ENCODE data around the gene EDA.

Gene EDA

GRCh38 chrX:69618803-69619202 is 2.9 kb downstream of the EDA start:
- H3K9me3 ChIP-seq (ENCODE audit: insufficient read depth, low read depth, low read length): peaks cover 9% of the 10 kb centered on the region; the same call in 1 of the 2 replicates
- WGBS: no CpG with 5 or more reads among the region's 1 CpG
- H3K27ac ChIP-seq (ENCODE audit: low read depth, low read length): no peak overlapping the region
- peaks cover 18% of the 10 kb centered on the region for H3K27me3 ChIP-seq (ENCODE audit: insufficient read depth, low read length)
- no peaks in the 10 kb centered on the region for H3K36me3 ChIP-seq (ENCODE audit: insufficient read depth, low read length)
- H3K4me3 ChIP-seq (ENCODE audit: low read length): no peak overlapping the region
- 0 out of 2 replicates have a peak, but pooled peaks cover 6% of the 10 kb centered on the region for H3K4me1 ChIP-seq (ENCODE audit: insufficient read depth, low read length)
- no peak overlapping the region for H3K9ac ChIP-seq (ENCODE audit: low read depth, low read length)

- H3K9me3 ChIP-seq (ENCODE audit: insufficient read depth, low read depth, low read length): peaks cover 13% of the 10 kb centered on the region; the same call in 1 of the 2 replicates
- H3K27ac ChIP-seq (ENCODE audit: low read depth, low read length): no peak overlapping the region
- 71% methylated on average over 1 of the region's 1 CpG for WGBS
- H3K4me1 ChIP-seq (ENCODE audit: insufficient read depth, low read length): no peaks in the 10 kb centered on the region
- H3K9ac ChIP-seq (ENCODE audit: low read depth, low read length): no peak overlapping the region
- H3K4me3 ChIP-seq (ENCODE audit: low read length): no peak overlapping the region
- no peaks in the 10 kb centered on the region for H3K27me3 ChIP-seq (ENCODE audit: insufficient read depth, low read length)
- no peaks in the 10 kb centered on the region for H3K36me3 ChIP-seq (ENCODE audit: insufficient read depth, low read length)
These were observed 10.2 kb downstream of the EDA start for GRCh38 chrX:69626129-69626528.

GRCh38 chrX:69627744-69628143 is 11.8 kb downstream of the EDA start:
- Histone ChIP-seq H3K9ac (ENCODE audit: low read depth, low read length) (no peak overlapping the region), H3K4me3 (ENCODE audit: low read length) (no peak overlapping the region), H3K4me1 (ENCODE audit: insufficient read depth, low read length) (no peaks in the 10 kb centered on the region), H3K36me3 (ENCODE audit: insufficient read depth, low read length) (no peaks in the 10 kb centered on the region), H3K9me3 (ENCODE audit: insufficient read depth, low read depth, low read length) (peaks cover 13% of the 10 kb centered on the region; the same call in 1 of the 2 replicates), H3K27ac (ENCODE audit: low read depth, low read length) (no peak overlapping the region), H3K27me3 (ENCODE audit: insufficient read depth, low read length) (no peaks in the 10 kb centered on the region)
- WGBS: 100% methylated on average over 1 of the region's 2 CpGs

GRCh38 chrX:69630147-69630546 is 14.2 kb downstream of the EDA start:
- H3K36me3 ChIP-seq (ENCODE audit: insufficient read depth, low read length): no peaks in the 10 kb centered on the region
- H3K9ac ChIP-seq (ENCODE audit: low read depth, low read length): no peak overlapping the region
- H3K27ac ChIP-seq (ENCODE audit: low read depth, low read length): no peak overlapping the region
- H3K4me3 ChIP-seq (ENCODE audit: low read length): no peak overlapping the region
- H3K4me1 ChIP-seq (ENCODE audit: insufficient read depth, low read length): no peaks in the 10 kb centered on the region
- no peaks in the 10 kb centered on the region for H3K9me3 ChIP-seq (ENCODE audit: insufficient read depth, low read depth, low read length)
- 85% methylated on average over 2 of the region's 2 CpGs for WGBS
- H3K27me3 ChIP-seq (ENCODE audit: insufficient read depth, low read length): no peaks in the 10 kb centered on the region

- H3K4me1 ChIP-seq (ENCODE audit: insufficient read depth, low read length): no peaks in the 10 kb centered on the region
- no peaks in the 10 kb centered on the region for H3K36me3 ChIP-seq (ENCODE audit: insufficient read depth, low read length)
- no peak overlapping the region for H3K9ac ChIP-seq (ENCODE audit: low read depth, low read length)
- H3K27me3 ChIP-seq (ENCODE audit: insufficient read depth, low read length): no peaks in the 10 kb centered on the region
- H3K4me3 ChIP-seq (ENCODE audit: low read length): no peak overlapping the region
- H3K27ac ChIP-seq (ENCODE audit: low read depth, low read length): no peak overlapping the region
- WGBS: 100% methylated on average over 1 of the region's 1 CpG
- peaks cover 2% of the 10 kb centered on the region; the same call in 1 of the 2 replicates for H3K9me3 ChIP-seq (ENCODE audit: insufficient read depth, low read depth, low read length)
These were observed 48.8 kb downstream of the EDA start for GRCh38 chrX:69664693-69665092.

- H3K9me3 ChIP-seq (ENCODE audit: insufficient read depth, low read depth, low read length): peaks cover 14% of the 10 kb centered on the region; the same call in 1 of the 2 replicates
- no peaks in the 10 kb centered on the region for H3K27me3 ChIP-seq (ENCODE audit: insufficient read depth, low read length)
- H3K27ac ChIP-seq (ENCODE audit: low read depth, low read length): no peak overlapping the region
- no peak overlapping the region for H3K9ac ChIP-seq (ENCODE audit: low read depth, low read length)
- no peaks in the 10 kb centered on the region for H3K4me1 ChIP-seq (ENCODE audit: insufficient read depth, low read length)
- no peak overlapping the region for H3K4me3 ChIP-seq (ENCODE audit: low read length)
- WGBS: 14% methylated on average over 1 of the region's 2 CpGs
- H3K36me3 ChIP-seq (ENCODE audit: insufficient read depth, low read length): no peaks in the 10 kb centered on the region
These were observed 54.2 kb downstream of the EDA start for GRCh38 chrX:69670001-69670555.

GRCh38 chrX:69674891-69675290 is 59.0 kb downstream of the EDA start:
- no peaks in the 10 kb centered on the region for H3K4me1 ChIP-seq (ENCODE audit: insufficient read depth, low read length)
- no peaks in the 10 kb centered on the region for H3K36me3 ChIP-seq (ENCODE audit: insufficient read depth, low read length)
- H3K4me3 ChIP-seq (ENCODE audit: low read length): no peak overlapping the region
- peaks cover 9% of the 10 kb centered on the region; the same call in 1 of the 2 replicates for H3K9me3 ChIP-seq (ENCODE audit: insufficient read depth, low read depth, low read length)
- H3K27me3 ChIP-seq (ENCODE audit: insufficient read depth, low read length): no peaks in the 10 kb centered on the region
- no peak overlapping the region for H3K9ac ChIP-seq (ENCODE audit: low read depth, low read length)
- no peak overlapping the region for H3K27ac ChIP-seq (ENCODE audit: low read depth, low read length)

GRCh38 chrX:69705818-69706217 is 89.9 kb downstream of the EDA start:
- Histone ChIP-seq H3K27ac (ENCODE audit: low read depth, low read length) (peak overlapping the region; percentile 93), H3K4me3 (ENCODE audit: low read length) (no peak overlapping the region), H3K9me3 (ENCODE audit: insufficient read depth, low read depth, low read length) (no peaks in the 10 kb centered on the region), H3K9ac (ENCODE audit: low read depth, low read length) (no peak overlapping the region), H3K36me3 (ENCODE audit: insufficient read depth, low read length) (no peaks in the 10 kb centered on the region), H3K27me3 (ENCODE audit: insufficient read depth, low read length) (no peaks in the 10 kb centered on the region), H3K4me1 (ENCODE audit: insufficient read depth, low read length) (peaks cover 5% of the 10 kb centered on the region; the same call in 1 of the 2 replicates)
- WGBS: no CpG with 5 or more reads among the region's 2 CpGs

- H3K9me3 ChIP-seq (ENCODE audit: insufficient read depth, low read depth, low read length): peaks cover 6% of the 10 kb centered on the region; the same call in 1 of the 2 replicates
- no peaks in the 10 kb centered on the region for H3K4me1 ChIP-seq (ENCODE audit: insufficient read depth, low read length)
- H3K27me3 ChIP-seq (ENCODE audit: insufficient read depth, low read length): no peaks in the 10 kb centered on the region
- no peak overlapping the region for H3K27ac ChIP-seq (ENCODE audit: low read depth, low read length)
- WGBS: 71% methylated on average over 1 of the region's 1 CpG
- no peaks in the 10 kb centered on the region for H3K36me3 ChIP-seq (ENCODE audit: insufficient read depth, low read length)
- H3K4me3 ChIP-seq (ENCODE audit: low read length): no peak overlapping the region
- no peak overlapping the region for H3K9ac ChIP-seq (ENCODE audit: low read depth, low read length)
These were observed 102.2 kb downstream of the EDA start for GRCh38 chrX:69718102-69718501.

GRCh38 chrX:69724307-69724706 is 108.4 kb downstream of the EDA start:
- no peak overlapping the region for H3K4me3 ChIP-seq (ENCODE audit: low read length)
- WGBS: 94% methylated on average over 1 of the region's 2 CpGs
- H3K4me1 ChIP-seq (ENCODE audit: insufficient read depth, low read length): no peaks in the 10 kb centered on the region
- H3K9ac ChIP-seq (ENCODE audit: low read depth, low read length): no peak overlapping the region
- H3K27ac ChIP-seq (ENCODE audit: low read depth, low read length): no peak overlapping the region
- H3K36me3 ChIP-seq (ENCODE audit: insufficient read depth, low read length): no peaks in the 10 kb centered on the region
- no peaks in the 10 kb centered on the region for H3K9me3 ChIP-seq (ENCODE audit: insufficient read depth, low read depth, low read length)
- no peaks in the 10 kb centered on the region for H3K27me3 ChIP-seq (ENCODE audit: insufficient read depth, low read length)

- Histone ChIP-seq H3K4me1 (ENCODE audit: insufficient read depth, low read length) (no peaks in the 10 kb centered on the region), H3K9me3 (ENCODE audit: insufficient read depth, low read depth, low read length) (no peaks in the 10 kb centered on the region), H3K4me3 (ENCODE audit: low read length) (no peak overlapping the region), H3K27ac (ENCODE audit: low read depth, low read length) (no peak overlapping the region), H3K9ac (ENCODE audit: low read depth, low read length) (no peak overlapping the region), H3K36me3 (ENCODE audit: insufficient read depth, low read length) (no peaks in the 10 kb centered on the region), H3K27me3 (ENCODE audit: insufficient read depth, low read length) (no peaks in the 10 kb centered on the region)
These were observed 124.4 kb downstream of the EDA start for GRCh38 chrX:69740317-69740716.

GRCh38 chrX:69741721-69742120 is 125.8 kb downstream of the EDA start:
- Histone ChIP-seq H3K27ac (ENCODE audit: low read depth, low read length) (no peak overlapping the region), H3K27me3 (ENCODE audit: insufficient read depth, low read length) (no peaks in the 10 kb centered on the region), H3K4me3 (ENCODE audit: low read length) (no peak overlapping the region), H3K9me3 (ENCODE audit: insufficient read depth, low read depth, low read length) (no peaks in the 10 kb centered on the region), H3K9ac (ENCODE audit: low read depth, low read length) (no peak overlapping the region), H3K36me3 (ENCODE audit: insufficient read depth, low read length) (no peaks in the 10 kb centered on the region), H3K4me1 (ENCODE audit: insufficient read depth, low read length) (no peaks in the 10 kb centered on the region)

Data from HUES64 (cell line).